GM12891 (cell line): Measurements from ENCODE around the gene EBF3.

Experiments
- PAX5 ChIP-seq: IDR thresholded peaks from 2 replicates; pipeline ENCODE4 v1.6.1; 2011; ENCODE audit warnings: low read length, moderate library complexity, mild to moderate bottlenecking; ENCODE audit not compliant: insufficient read depth, severe bottlenecking
- POLR2A ChIP-seq: IDR thresholded peaks from 2 replicates; pipeline ENCODE4 v1.6.1; 2011; ENCODE audit warnings: low read depth, low read length, control low read depth
- TAF1 ChIP-seq: IDR thresholded peaks from 2 replicates; pipeline ENCODE4 v1.6.1; 2011; ENCODE audit warnings: low read depth, low read length, control low read depth

GRCh38 chr10:129909080-129909479 is 55.0 kb downstream of the EBF3 start:
- no peak for TF ChIP-seq TAF1
- no peak for TF ChIP-seq POLR2A
- no peak for TF ChIP-seq PAX5
